NCI-H2107 treated with DMSO at 0.1 percent for 48 hours (cell line): ENCODE results near the gene CLGN.

Experiments used
- DNase-seq: peaks from one replicate; lab custom pipeline; 2025; ENCODE audit not compliant: unreplicated experiment; lab: John Stamatoyannopoulos, UW

Gene CLGN

GRCh38 chr4:140342620-140343019 is 84.8 kb downstream of the CLGN start:
- DNase-seq, result no peak
